ENCODE results near the gene PSMD8.

GRCh38 chr19:38369584-38369983 is 4.8 kb upstream of the PSMD8 start:
- TF ChIP-seq, protein P1, sequence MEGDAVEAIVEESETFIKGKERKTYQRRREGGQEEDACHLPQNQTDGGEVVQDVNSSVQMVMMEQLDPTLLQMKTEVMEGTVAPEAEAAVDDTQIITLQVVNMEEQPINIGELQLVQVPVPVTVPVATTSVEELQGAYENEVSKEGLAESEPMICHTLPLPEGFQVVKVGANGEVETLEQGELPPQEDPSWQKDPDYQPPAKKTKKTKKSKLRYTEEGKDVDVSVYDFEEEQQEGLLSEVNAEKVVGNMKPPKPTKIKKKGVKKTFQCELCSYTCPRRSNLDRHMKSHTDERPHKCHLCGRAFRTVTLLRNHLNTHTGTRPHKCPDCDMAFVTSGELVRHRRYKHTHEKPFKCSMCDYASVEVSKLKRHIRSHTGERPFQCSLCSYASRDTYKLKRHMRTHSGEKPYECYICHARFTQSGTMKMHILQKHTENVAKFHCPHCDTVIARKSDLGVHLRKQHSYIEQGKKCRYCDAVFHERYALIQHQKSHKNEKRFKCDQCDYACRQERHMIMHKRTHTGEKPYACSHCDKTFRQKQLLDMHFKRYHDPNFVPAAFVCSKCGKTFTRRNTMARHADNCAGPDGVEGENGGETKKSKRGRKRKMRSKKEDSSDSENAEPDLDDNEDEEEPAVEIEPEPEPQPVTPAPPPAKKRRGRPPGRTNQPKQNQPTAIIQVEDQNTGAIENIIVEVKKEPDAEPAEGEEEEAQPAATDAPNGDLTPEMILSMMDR (IDR thresholded peaks at IDR 0.05; ENCODE audit: insufficient read depth, low read depth, low read length), result no peak
- TF ChIP-seq EZH2 (IDR thresholded peaks at IDR 0.05; ENCODE audit: insufficient read depth, low read length), result no peak

Data from astrocyte (in vitro differentiated cells and primary cell).